ENCODE measurements around the gene PTPN9.
"Not testable (repeated sequence)": the region's sequence is repeated elsewhere in the genome, so short reads cannot be mapped to it uniquely, and the experiment has no call there.

PTPN9 gene

DNA sequence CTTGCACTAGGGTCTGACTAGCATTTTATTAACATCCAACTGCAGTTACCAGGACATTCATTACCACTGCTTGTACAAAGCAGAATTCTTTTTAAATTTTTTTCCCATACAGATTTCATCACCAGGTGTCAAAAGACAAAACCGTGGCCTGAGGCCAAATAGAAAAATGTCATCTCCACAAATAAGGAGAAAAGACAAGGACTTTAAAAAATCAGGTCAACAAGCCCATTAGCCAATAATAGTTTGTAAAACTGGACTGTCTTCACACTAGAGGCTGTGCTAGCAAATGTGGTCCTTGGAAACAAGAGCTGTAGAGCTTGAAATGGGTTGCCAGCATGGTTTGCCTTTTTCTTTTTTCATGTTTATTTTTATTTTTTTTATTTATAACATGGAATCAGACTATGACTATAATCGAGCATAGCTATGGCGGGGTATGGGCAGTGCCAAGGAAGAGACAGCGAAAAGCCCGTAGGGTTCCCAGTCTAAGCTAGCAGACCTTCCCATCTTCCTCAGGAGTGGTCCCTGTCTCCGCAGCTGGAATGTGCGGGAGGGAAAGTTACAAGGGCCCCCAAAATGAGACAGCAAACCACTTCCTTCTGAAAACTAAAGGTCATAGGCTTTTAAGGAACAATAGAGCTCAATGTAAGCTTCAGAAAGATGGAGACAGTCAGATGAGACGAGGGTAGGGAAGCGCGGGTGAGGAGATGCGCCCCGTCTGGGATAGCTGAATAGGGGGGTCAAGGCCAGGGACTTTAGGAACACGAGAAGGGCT lies 1.5 kb downstream of the PTPN9 start:
- no peaks in the 10 kb centered on the region for H3K9me3 ChIP-seq (replicated peaks; ENCODE audit: low read length)

DNA sequence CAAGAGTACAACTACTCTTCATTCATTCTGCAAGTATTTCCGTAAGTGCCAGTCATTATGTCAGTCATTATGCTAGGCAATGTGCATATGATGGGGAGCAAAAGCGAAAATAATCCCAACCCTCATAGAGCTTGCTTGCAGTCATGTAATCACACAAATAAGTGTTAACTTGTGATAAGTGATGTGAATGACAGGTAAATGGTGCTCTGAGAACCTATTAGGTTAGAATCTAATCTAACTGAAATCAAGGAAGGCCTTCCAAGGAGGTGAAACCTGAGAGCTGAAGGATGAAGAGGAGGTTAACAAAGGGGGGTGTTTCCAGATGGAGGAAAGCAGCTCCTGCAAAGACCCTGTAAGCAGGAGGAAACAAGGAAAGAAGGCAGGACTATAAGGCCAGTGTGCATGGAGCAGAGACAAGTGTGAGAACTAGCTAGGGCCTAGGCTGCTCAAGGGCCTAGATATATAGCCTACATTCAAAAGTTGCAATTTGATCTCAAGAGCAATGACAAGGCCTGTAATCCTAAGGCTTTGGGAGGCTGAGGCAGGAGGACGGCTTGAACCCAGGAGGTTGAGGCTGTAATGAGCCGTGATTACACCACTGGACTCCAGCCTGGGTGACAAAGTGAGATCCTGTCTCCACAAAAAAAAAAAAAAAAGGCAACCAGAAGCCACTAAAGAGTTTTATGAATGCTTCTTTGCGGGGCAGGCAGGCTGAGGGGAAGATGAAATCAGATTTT lies 5.3 kb downstream of the PTPN9 start:
- no peak overlapping the region for H3K4me3 ChIP-seq (ENCODE audit: low read length)
- H3K27me3 ChIP-seq (ENCODE audit: control insufficient read depth, insufficient read depth, low read length) = no peaks in the 10 kb centered on the region
- peaks cover 18% of the 10 kb centered on the region for H3K4me1 ChIP-seq (ENCODE audit: control insufficient read depth, insufficient read depth, low read length)
- H3K9ac ChIP-seq (ENCODE audit: low read depth, low read length) = no peak overlapping the region
- H3K36me3 ChIP-seq (ENCODE audit: insufficient read depth, low read length) = peaks cover 4% of the 10 kb centered on the region
- H3K4me2 ChIP-seq (ENCODE audit: low read length) = no peak overlapping the region
- no peaks in the 10 kb centered on the region for H3K9me3 ChIP-seq (replicated peaks; ENCODE audit: low read length)

More for the DNA sequence above, 1.5 kb downstream of the PTPN9 start:
- Histone ChIP-seq H3K4me2 (ENCODE audit: low read length) (peak overlapping the region; percentile 96), H3K4me1 (ENCODE audit: control insufficient read depth, insufficient read depth, low read length) (peaks cover 23% of the 10 kb centered on the region), H3K36me3 (ENCODE audit: insufficient read depth, low read length) (peaks cover 4% of the 10 kb centered on the region), H3K9ac (ENCODE audit: low read depth, low read length) (peak overlapping the region; percentile 97), H3K4me3 (ENCODE audit: low read length) (peak overlapping the region; percentile 77), H3K27me3 (ENCODE audit: control insufficient read depth, insufficient read depth, low read length) (no peaks in the 10 kb centered on the region)

DNA sequence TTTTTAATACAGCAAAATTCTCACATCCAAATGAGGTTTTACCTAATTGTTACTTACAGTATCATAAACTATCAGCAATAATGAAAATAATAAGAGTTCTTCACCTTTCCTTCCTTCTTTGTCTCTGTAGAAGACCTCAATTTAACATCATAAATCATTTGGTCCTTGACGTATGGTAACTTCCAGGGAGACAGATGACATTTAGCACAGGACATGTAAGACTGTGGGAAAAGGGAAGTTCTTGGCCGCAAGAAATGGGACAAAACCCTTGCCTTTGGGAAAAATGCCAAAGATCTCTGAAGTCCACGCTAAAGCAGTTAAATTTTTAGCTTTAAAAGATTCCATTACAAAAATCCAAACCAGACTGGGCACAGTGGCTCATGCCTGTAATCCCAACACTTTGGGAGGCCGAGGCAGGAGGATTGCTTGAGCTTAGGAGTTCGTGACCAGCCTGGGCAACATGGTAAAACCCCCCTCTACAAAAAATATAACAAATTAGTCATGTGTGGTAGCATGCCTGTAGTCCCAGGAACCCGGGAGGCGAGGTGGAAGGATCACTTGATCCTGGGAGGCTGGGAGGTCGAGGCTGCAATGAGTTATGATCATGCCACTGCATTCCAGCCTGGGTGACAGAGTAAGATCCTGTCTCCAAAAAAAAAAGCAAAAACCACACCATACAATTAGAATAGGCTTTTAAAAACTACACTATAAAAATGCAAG lies 8.8 kb downstream of the PTPN9 start:
- H3K4me3 ChIP-seq (ENCODE audit: low read length) = no peak overlapping the region
- peaks cover 12% of the 10 kb centered on the region for H3K4me1 ChIP-seq (ENCODE audit: control insufficient read depth, insufficient read depth, low read length)

DNA sequence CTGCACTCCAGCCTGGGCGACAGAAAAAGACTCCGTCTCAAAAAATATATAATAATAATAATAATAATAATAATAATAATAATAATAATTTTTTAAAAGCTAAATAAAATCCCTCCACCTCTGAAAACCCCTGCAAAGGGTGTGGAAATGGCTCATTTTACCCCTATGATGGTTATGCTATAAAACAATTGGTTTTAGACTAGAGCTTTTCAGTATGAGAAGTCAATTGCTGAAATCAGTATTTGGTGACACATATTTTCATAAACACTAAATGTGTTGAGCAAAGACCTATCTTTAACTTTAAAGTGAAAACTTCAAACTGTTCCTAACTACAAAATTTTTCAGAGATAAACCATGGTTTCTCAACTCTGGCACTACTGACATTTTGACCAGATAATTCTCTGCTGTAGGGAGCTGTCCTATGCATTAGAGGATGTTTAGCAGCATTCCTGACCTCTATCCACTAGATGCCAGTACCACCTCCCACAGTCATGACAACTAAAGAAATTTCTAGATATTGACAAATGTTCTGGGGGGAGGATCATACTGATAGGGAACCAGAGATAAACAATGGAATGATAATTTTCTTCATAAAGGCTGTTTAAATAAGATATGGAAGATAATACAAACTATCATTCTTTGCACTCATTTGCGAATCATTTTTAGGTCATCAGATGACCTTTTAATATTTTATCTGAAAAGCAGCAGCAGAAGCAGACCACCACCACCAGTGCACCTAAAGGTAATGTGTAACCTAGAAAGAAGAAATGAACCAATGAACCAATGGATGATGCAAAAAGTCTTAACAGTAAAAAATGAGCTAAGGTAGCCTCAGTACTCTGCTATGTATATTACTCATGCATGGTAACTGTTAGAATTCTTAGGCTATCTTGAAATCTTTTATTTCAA lies 13.8 kb downstream of the PTPN9 start:
- H3K9me3 ChIP-seq (replicated peaks; ENCODE audit: low read length) = no peaks in the 10 kb centered on the region
- no peak overlapping the region for H3K4me2 ChIP-seq (ENCODE audit: low read length)
- H3K9ac ChIP-seq (ENCODE audit: low read depth, low read length) = no peak overlapping the region
- peaks cover 3% of the 10 kb centered on the region for H3K36me3 ChIP-seq (ENCODE audit: insufficient read depth, low read length)
- no peaks in the 10 kb centered on the region for H3K4me1 ChIP-seq (ENCODE audit: control insufficient read depth, insufficient read depth, low read length)
- no peak overlapping the region for H3K4me3 ChIP-seq (ENCODE audit: low read length)
- H3K27me3 ChIP-seq (ENCODE audit: control insufficient read depth, insufficient read depth, low read length) = no peaks in the 10 kb centered on the region

More for the DNA sequence above, 8.8 kb downstream of the PTPN9 start:
- no peaks in the 10 kb centered on the region for H3K27me3 ChIP-seq (ENCODE audit: control insufficient read depth, insufficient read depth, low read length)
- peaks cover 7% of the 10 kb centered on the region for H3K36me3 ChIP-seq (ENCODE audit: insufficient read depth, low read length)
- H3K4me2 ChIP-seq (ENCODE audit: low read length) = no peak overlapping the region
- H3K9ac ChIP-seq (ENCODE audit: low read depth, low read length) = no peak overlapping the region
- H3K9me3 ChIP-seq (replicated peaks; ENCODE audit: low read length) = no peaks in the 10 kb centered on the region

DNA sequence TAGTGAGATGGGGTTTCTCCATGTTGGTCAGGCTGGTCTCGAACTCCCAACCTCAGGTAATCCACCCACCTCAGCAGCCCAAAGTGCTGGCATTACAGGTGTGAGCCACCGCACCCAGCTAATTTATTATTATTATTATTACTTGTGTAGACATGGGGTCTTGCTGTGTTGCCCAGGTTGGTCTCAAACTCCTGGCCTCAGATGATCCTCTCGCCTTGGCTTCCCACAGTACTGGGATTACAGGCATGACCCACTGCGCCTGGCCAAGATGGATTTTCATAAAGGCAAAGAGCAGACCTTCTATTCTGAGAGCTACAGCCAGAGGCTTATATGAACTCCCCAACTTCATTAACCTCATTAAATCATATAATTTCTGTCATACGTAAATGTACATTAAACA lies 17.2 kb downstream of the PTPN9 start:
- no peaks in the 10 kb centered on the region for H3K27me3 ChIP-seq (ENCODE audit: control insufficient read depth, insufficient read depth, low read length)
- no peaks in the 10 kb centered on the region for H3K36me3 ChIP-seq (ENCODE audit: insufficient read depth, low read length)

DNA sequence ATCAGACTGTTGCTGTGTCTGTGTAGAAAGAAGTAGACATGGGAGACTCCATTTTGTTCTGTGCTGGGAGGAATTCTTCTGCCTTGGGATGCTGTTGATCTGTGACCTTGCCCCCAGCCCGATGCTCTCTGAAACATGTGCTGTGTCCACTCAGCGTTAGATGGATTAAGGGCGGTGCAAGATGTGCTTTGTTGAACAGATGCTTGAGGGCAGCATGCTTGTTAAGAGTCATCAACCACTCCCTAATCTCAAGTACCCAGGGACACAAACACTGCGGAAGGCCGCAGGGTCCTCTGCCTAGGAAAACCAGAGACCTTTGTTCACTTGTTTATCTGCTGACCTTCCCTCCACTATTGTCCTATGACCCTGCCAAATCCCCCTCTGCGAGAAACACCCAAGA lies 19.8 kb downstream of the PTPN9 start:
- not testable (repeated sequence) for H3K4me1 ChIP-seq (ENCODE audit: control insufficient read depth, insufficient read depth, low read length); H3K27me3 ChIP-seq (ENCODE audit: control insufficient read depth, insufficient read depth, low read length); H3K36me3 ChIP-seq (ENCODE audit: insufficient read depth, low read length); H3K9me3 ChIP-seq (replicated peaks; ENCODE audit: low read length); H3K9ac ChIP-seq (ENCODE audit: low read depth, low read length); H3K4me3 ChIP-seq (ENCODE audit: low read length); H3K4me2 ChIP-seq (ENCODE audit: low read length)

More for the DNA sequence above, 17.2 kb downstream of the PTPN9 start:
- Histone ChIP-seq H3K4me3 (ENCODE audit: low read length) (no peak overlapping the region), H3K9ac (ENCODE audit: low read depth, low read length) (no peak overlapping the region), H3K4me2 (ENCODE audit: low read length) (no peak overlapping the region), H3K9me3 (replicated peaks; ENCODE audit: low read length) (no peaks in the 10 kb centered on the region), H3K4me1 (ENCODE audit: control insufficient read depth, insufficient read depth, low read length) (no peaks in the 10 kb centered on the region)

DNA sequence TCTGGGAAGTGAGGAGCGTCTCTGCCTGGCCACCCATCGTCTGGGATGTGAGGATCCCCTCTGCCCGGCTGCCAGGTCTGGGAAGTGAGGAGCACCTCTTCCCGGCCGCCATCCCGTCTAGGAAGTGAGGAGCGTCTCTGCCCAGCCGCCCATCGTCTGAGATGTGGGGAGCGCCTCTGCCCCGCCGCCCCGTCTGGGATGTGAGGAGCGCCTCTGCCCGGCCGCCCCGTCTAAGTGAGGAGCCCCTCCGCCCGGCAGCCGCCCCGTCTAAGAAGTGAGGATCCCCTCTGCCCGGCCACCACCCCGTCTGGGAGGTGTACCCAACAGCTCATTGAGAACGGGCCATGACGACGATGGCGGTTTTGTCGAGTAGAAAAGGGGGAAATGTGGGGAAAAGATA lies 20.2 kb downstream of the PTPN9 start:
- not testable (repeated sequence) for H3K9ac ChIP-seq (ENCODE audit: low read depth, low read length); H3K9me3 ChIP-seq (replicated peaks; ENCODE audit: low read length); H3K36me3 ChIP-seq (ENCODE audit: insufficient read depth, low read length); H3K27me3 ChIP-seq (ENCODE audit: control insufficient read depth, insufficient read depth, low read length); H3K4me1 ChIP-seq (ENCODE audit: control insufficient read depth, insufficient read depth, low read length); H3K4me3 ChIP-seq (ENCODE audit: low read length); H3K4me2 ChIP-seq (ENCODE audit: low read length)

DNA sequence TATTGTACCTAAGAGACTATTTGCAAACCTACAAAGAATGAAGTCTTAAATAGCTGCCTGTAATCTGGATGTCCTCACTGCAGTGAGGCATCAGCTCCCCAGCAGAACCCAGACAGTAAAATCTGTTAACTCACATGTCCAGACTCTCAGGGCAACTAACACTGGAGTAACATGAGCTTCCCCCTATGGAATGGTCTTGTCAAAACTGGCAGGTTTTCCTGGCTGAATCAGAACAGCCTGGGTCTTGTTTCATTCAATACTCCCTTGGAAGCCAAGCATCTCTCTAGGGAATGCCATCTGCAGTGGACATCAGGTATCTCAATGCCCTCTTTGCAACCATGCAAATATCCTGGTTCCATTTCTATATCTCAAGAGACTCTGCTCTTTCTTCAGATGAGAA lies 24.4 kb downstream of the PTPN9 start:
- no peaks in the 10 kb centered on the region for H3K4me1 ChIP-seq (ENCODE audit: control insufficient read depth, insufficient read depth, low read length)

DNA sequence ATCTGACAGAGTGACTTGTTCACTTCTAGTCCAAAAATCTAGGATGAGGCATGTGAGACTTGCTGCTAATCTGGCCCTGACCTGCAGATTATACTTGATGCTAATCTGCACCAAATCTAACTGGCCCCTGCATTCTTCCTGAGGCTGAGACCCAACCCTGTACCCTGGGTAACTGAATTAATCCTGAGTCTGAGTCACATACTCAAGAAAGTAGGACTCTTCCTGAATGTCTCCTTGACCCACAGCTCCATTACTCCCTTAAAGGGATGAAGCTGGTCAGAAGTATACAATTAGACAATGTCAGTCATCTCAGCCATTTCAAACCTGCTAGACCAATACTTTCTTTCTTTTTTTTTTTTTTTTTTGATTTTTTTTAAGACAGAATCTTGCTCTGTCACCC lies 25.5 kb downstream of the PTPN9 start:
- no peak overlapping the region for H3K4me3 ChIP-seq (ENCODE audit: low read length)

More for the DNA sequence above, 24.4 kb downstream of the PTPN9 start:
- Histone ChIP-seq H3K36me3 (ENCODE audit: insufficient read depth, low read length) (no peaks in the 10 kb centered on the region), H3K27me3 (ENCODE audit: control insufficient read depth, insufficient read depth, low read length) (no peaks in the 10 kb centered on the region), H3K4me3 (ENCODE audit: low read length) (no peak overlapping the region), H3K4me2 (ENCODE audit: low read length) (no peak overlapping the region), H3K9ac (ENCODE audit: low read depth, low read length) (no peak overlapping the region), H3K9me3 (replicated peaks; ENCODE audit: low read length) (no peaks in the 10 kb centered on the region)

DNA sequence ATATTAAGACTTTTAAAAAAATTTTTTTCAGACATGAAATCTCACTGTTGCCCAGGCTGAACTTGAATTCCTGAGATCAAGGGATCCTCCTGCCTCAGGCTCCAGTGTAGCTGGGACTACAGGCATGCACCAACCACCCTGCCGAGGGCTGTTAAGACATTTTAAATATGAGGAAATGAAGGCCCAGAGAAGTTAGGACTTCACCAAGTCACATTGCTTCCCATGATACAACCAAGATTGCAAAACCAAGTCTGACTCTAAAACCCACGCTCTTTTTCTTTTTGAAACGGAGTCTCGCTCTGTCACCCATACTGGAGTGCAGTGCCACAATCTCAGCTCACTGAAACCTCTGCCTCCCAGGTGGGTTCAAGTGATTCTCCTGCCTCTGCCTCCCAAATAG lies 28.0 kb downstream of the PTPN9 start:
- H3K4me1 ChIP-seq (ENCODE audit: control insufficient read depth, insufficient read depth, low read length) = no peaks in the 10 kb centered on the region
- no peak overlapping the region for H3K4me3 ChIP-seq (ENCODE audit: low read length)
- H3K9ac ChIP-seq (ENCODE audit: low read depth, low read length) = no peak overlapping the region
- no peaks in the 10 kb centered on the region for H3K9me3 ChIP-seq (replicated peaks; ENCODE audit: low read length)
- H3K27me3 ChIP-seq (ENCODE audit: control insufficient read depth, insufficient read depth, low read length) = no peaks in the 10 kb centered on the region
- H3K4me2 ChIP-seq (ENCODE audit: low read length) = no peak overlapping the region
- H3K36me3 ChIP-seq (ENCODE audit: insufficient read depth, low read length) = no peaks in the 10 kb centered on the region

More for the DNA sequence above, 25.5 kb downstream of the PTPN9 start:
- Histone ChIP-seq H3K27me3 (ENCODE audit: control insufficient read depth, insufficient read depth, low read length) (no peaks in the 10 kb centered on the region), H3K4me2 (ENCODE audit: low read length) (no peak overlapping the region), H3K36me3 (ENCODE audit: insufficient read depth, low read length) (no peaks in the 10 kb centered on the region), H3K9me3 (replicated peaks; ENCODE audit: low read length) (no peaks in the 10 kb centered on the region), H3K9ac (ENCODE audit: low read depth, low read length) (no peak overlapping the region), H3K4me1 (ENCODE audit: control insufficient read depth, insufficient read depth, low read length) (no peaks in the 10 kb centered on the region)

DNA sequence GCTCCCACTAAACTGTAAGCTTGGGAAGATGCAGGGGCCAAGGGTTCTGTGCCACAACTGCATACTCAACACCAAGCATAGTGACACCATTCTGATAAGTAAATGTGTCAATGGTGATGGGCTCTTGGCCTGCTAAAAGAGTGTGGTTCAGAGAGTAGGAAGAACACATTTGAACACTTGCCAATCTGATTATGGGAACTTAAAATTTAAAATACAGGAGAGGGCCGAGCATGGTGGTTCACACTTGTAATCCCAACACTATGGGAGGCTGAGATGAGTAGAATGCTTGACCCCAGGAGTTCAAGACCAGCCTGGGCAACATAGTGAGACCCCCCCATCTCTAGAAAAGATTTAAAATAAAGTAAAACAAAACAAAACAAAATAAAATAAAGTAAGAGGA lies 34.1 kb downstream of the PTPN9 start:
- Histone ChIP-seq H3K27me3 (ENCODE audit: control insufficient read depth, insufficient read depth, low read length) (no peaks in the 10 kb centered on the region), H3K9ac (ENCODE audit: low read depth, low read length) (no peak overlapping the region), H3K4me2 (ENCODE audit: low read length) (no peak overlapping the region), H3K4me1 (ENCODE audit: control insufficient read depth, insufficient read depth, low read length) (peaks cover 15% of the 10 kb centered on the region), H3K36me3 (ENCODE audit: insufficient read depth, low read length) (no peaks in the 10 kb centered on the region), H3K4me3 (ENCODE audit: low read length) (no peak overlapping the region), H3K9me3 (replicated peaks; ENCODE audit: low read length) (no peaks in the 10 kb centered on the region)
